Fibroblast of mammary gland (primary cell): ENCODE data around the gene ZNF664.
A peak's percentile ranks its signal among the peaks of the same experiment; 100 is the strongest.

ENCODE experiments used
- DNase-seq: peaks from one replicate; pipeline ENCODE4 v3.0.0-alpha.2; 2010; ENCODE audit warnings: low read depth
- H3K4me3 ChIP-seq: 2 replicates; pipeline ENCODE4 v1.5.1; 2011; ENCODE audit warnings: low read depth, mild to moderate bottlenecking, low read length, moderate library complexity; ENCODE audit not compliant: control insufficient read depth
- CTCF ChIP-seq: conservative IDR thresholded peaks from 2 replicates; pipeline ENCODE4 v1.5.1; 2011; ENCODE audit warnings: low read depth, low read length, inconsistent platforms; ENCODE audit not compliant: control insufficient read depth, insufficient read depth

ZNF664 gene

DNA sequence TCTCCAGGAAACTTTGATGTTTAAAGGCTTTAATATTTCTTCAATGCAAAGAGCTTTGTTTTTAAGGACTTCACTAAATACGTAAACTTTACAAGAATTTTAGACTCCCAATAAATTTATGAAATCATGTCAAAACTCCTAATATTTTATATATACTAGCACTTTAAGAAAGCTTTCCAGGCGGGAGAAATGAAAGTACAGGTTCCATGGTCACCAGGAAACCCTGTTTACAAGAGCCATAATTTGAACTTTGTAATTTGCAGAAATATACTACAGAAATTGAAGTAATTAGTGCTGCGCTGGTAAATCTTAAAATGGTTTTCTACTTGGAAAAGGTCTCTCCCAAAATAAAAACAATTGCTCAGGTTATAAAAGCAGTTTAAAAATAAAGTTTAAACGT lies 9.2 kb upstream of the ZNF664 start:
- H3K4me3 ChIP-seq, result no peak overlapping the region
- no peak for TF ChIP-seq CTCF
- DNase-seq, result no peak

DNA sequence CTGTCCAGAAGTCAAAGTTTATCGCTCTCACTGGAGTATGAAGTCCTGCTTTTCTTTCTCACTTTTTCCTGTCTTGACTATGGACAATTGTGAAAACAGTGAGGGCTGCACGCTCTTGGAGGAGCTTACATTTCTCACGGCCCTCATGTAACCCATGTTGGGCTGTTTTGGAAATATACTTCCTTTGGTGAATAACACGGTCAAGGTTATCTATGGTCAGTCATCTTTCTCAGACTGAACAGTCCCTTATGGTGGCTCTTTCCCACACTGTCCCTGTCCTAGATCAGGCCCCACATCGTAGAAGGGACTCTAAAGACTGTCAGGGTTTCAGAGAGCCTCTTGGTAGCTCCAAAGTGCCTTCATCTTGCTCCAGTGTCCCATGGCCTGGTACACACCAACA lies 7.6 kb upstream of the ZNF664 start:
- no peak for DNase-seq
- no peak overlapping the region for H3K4me3 ChIP-seq
- TF ChIP-seq CTCF, result no peak

DNA sequence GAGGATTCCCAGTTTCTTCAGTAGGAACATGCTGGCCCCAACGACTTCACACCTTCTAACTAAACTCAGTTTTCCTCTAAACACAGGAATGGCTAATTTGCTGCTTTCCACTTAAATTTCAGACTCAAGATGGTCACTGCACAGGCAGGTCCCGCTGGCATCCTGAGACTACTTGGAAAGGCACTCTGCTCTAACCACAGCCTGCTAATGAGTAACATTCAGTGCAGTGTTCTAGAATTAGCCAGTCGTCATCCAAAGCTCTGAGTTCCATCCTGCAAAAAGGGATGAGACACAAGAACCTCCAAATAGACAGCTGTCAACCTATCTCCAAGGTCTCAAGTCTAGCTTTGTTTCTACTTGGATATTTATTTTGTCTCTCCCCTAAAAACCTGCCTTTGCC lies 6.4 kb upstream of the ZNF664 start:
- DNase-seq, result peak; percentile 85
- no peak overlapping the region for H3K4me3 ChIP-seq
- no peak for TF ChIP-seq CTCF

DNA sequence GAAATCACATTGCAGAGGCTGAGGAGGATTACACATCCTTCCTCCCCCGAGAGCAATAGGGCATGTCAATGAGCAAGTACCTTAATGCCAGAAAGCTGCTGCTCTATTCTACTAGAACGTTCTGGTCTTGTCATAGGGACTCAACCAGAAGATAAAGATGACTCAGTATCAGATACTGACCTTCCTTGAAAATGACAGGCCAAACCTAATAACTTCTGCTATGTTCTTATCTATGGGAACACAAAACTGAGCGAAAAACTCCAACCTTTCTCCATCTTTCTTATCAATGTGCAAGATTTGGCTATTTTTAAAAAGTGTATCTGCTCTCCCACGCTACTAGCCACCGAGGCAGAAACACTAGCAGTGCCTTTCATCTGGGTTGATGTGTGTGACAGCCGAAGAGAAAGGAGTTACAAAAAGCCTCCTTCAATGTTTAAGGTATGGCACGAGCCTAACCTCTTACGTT lies 5.9 kb upstream of the ZNF664 start:
- H3K4me3 ChIP-seq, result no peak overlapping the region
- DNase-seq, result peak; percentile 42
- TF ChIP-seq CTCF, result no peak

- TF ChIP-seq CTCF, result no peak
- peak overlapping the region; percentile 64 for H3K4me3 ChIP-seq
- no peak for DNase-seq
Measured at GRCh38 chr12:123971449-123971769, 1.6 kb upstream of the ZNF664 start.

DNA sequence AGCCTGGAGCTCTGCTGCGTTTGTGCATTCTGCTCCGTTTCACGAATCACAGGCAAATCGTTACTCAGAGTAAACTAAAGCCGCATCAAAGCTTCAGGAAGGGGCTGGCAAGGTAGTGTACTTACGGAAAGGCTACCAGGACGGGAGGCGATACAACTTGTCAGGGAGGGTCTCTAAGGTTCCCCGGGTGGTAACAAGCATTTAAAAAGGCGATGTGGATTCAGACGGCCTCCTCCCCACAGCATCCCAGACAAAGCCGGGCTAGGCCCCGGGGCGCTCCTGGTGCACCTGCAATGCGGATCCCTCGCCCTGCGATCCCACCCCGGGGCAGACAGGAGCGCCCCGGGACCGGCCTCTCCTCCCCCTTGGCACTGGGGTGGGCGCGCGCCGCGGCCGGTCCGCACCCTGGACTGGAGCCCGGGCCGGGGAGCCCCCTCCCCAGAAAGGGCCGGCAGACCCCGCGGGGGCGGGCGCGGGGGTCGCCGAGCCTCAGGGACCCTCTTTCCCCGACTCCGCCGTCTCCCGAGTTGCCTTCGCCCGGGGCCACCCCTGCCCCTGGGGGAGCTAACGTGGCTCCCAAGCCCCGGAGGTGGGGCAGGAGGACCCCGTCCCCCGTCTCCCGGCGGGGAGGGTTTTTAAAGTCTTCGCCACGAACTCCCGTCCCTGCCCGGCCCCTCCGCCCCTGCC lies 1.1 kb upstream of the ZNF664 start:
- DNase-seq, result peak; percentile 39
- TF ChIP-seq CTCF, result no peak
- peak overlapping the region; percentile 64 for H3K4me3 ChIP-seq
